ENCODE results near the gene RYR3.
"Not testable (repeated sequence)": the region's sequence is repeated elsewhere in the genome, so short reads cannot be mapped to it uniquely, and the experiment has no call there.

Gene RYR3

GRCh38 chr15:33778852-33779251 is 468.1 kb downstream of the RYR3 start:
- no peak for DNase-seq (ENCODE audit: low spot score)

GRCh38 chr15:33780011-33780768 is 469.4 kb downstream of the RYR3 start:
- no peak for DNase-seq (ENCODE audit: low spot score)

GRCh38 chr15:33782966-33783365 is 472.2 kb downstream of the RYR3 start:
- DNase-seq (ENCODE audit: low spot score), result no peak

- DNase-seq (ENCODE audit: low spot score), result no peak
Observed at GRCh38 chr15:33785366-33785765, 474.6 kb downstream of the RYR3 start.

GRCh38 chr15:33788906-33789540 is 478.3 kb downstream of the RYR3 start:
- DNase-seq (ENCODE audit: low spot score), result no peak

GRCh38 chr15:33794453-33794852 is 483.7 kb downstream of the RYR3 start:
- DNase-seq (ENCODE audit: low spot score), result no peak

- DNase-seq (ENCODE audit: low spot score), result no peak
Observed at GRCh38 chr15:33795070-33795469, 484.3 kb downstream of the RYR3 start.

GRCh38 chr15:33797651-33798050 is 486.9 kb downstream of the RYR3 start:
- DNase-seq (ENCODE audit: low spot score), result no peak

- no peak for DNase-seq (ENCODE audit: low spot score)
Observed at GRCh38 chr15:33801954-33802353, 491.2 kb downstream of the RYR3 start.

- DNase-seq (ENCODE audit: low spot score), result no peak
Observed at GRCh38 chr15:33807665-33808064, 496.9 kb downstream of the RYR3 start.

- DNase-seq (ENCODE audit: low spot score), result no peak
Observed at GRCh38 chr15:33808720-33809457, 498.1 kb downstream of the RYR3 start.

- DNase-seq (ENCODE audit: low spot score), result no peak
Observed at GRCh38 chr15:33810073-33810595, 499.4 kb downstream of the RYR3 start.

GRCh38 chr15:33810806-33811205 is 500.0 kb downstream of the RYR3 start:
- DNase-seq (ENCODE audit: low spot score), result no peak

- DNase-seq (ENCODE audit: low spot score), result no peak
Observed at GRCh38 chr15:33813891-33814290, 503.1 kb downstream of the RYR3 start.

GRCh38 chr15:33819499-33819898 is 508.7 kb downstream of the RYR3 start:
- not testable (repeated sequence) for DNase-seq (ENCODE audit: low spot score)

- no peak for DNase-seq (ENCODE audit: low spot score)
Observed at GRCh38 chr15:33822479-33822878, 511.7 kb downstream of the RYR3 start.

- no peak for DNase-seq (ENCODE audit: low spot score)
Observed at GRCh38 chr15:33823119-33823518, 512.4 kb downstream of the RYR3 start.

GRCh38 chr15:33825453-33825852 is 514.7 kb downstream of the RYR3 start:
- no peak for DNase-seq (ENCODE audit: low spot score)

GRCh38 chr15:33826201-33826600 is 515.4 kb downstream of the RYR3 start:
- DNase-seq (ENCODE audit: low spot score), result no peak

- DNase-seq (ENCODE audit: low spot score), result no peak
Observed at GRCh38 chr15:33830351-33830750, 519.6 kb downstream of the RYR3 start.

- DNase-seq (ENCODE audit: low spot score), result no peak
Observed at GRCh38 chr15:33831646-33832045, 520.9 kb downstream of the RYR3 start.

- no peak for DNase-seq (ENCODE audit: low spot score)
Observed at GRCh38 chr15:33834892-33835743, 524.4 kb downstream of the RYR3 start.
